GM12891 (cell line): ENCODE measurements around the gene TTC29.
"Not testable (repeated sequence)": the region's sequence is repeated elsewhere in the genome, so short reads cannot be mapped to it uniquely, and the experiment has no call there.

ENCODE experiments used
- DNase-seq: peaks from one replicate; pipeline ENCODE4 v3.0.0; 2011; ENCODE audit warnings: low spot score; ENCODE audit not compliant: insufficient read length
- FAIRE-seq: peaks from 2 replicates; lab custom pipeline; 2011; peaks lifted over from hg19 to GRCh38; lab: Jason Lieb, UNC
- PAX5 ChIP-seq: IDR thresholded peaks from 2 replicates; pipeline ENCODE4 v1.6.1; 2011; ENCODE audit warnings: low read length, moderate library complexity, mild to moderate bottlenecking; ENCODE audit not compliant: insufficient read depth, severe bottlenecking
- POLR2A ChIP-seq: IDR thresholded peaks from 2 replicates; pipeline ENCODE4 v1.6.1; 2011; ENCODE audit warnings: low read depth, low read length, control low read depth
- POLR2AphosphoS5 ChIP-seq: IDR thresholded peaks from 2 replicates; pipeline ENCODE4 v1.6.1; 2011; ENCODE audit warnings: low read depth, low read length, control low read depth
- POU2F2 ChIP-seq: IDR thresholded peaks from 2 replicates; pipeline ENCODE4 v1.6.1; 2011; ENCODE audit warnings: low read depth, mild to moderate bottlenecking, control low read depth, low read length, moderate library complexity
- SPI1 ChIP-seq: IDR thresholded peaks from 2 replicates; pipeline ENCODE4 v1.6.1; 2011; ENCODE audit warnings: low read depth, low read length, control low read depth
- TAF1 ChIP-seq: IDR thresholded peaks from 2 replicates; pipeline ENCODE4 v1.6.1; 2011; ENCODE audit warnings: low read depth, low read length, control low read depth

The TTC29 gene

DNA sequence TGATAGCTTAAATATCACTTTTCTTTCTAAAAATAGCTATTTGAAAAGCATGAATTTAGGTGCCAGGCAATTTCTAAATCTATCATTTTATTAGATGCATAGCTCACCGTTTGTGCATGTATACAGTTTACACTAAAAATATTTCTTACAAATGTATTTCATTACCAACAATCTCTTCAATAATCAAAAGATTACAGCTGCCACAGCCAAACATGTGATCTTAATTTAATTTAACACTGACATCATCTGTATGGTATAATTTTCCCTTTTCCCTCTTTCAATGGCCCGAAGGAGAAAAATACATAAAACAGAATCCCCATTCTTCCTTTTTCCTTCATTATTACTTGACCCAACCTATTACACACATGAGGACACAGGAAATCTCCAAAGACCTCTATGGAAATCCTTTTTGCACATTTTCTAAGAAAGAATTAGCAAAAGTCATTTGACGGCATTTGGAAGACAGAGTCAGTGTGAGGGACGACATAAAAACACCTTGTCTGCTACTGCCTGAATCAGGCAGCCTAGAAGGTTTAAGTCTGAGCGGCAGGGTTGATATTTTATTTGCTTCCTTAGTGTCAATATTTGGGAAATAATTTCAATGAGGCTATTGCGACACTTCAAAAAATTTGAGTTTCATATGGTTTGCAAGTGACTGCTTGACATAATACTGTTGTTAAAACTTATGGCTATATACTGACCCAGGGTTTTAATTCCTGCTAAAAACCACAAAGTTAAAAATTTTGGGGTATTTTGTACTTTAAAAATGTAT lies 111.2 kb downstream of the TTC29 start:
- TF ChIP-seq TAF1 (no peak), POLR2A (no peak), POU2F2 (no peak), SPI1 (no peak), PAX5 (no peak), POLR2AphosphoS5 (no peak)
- FAIRE-seq (no peak), DNase-seq (no peak)

DNA sequence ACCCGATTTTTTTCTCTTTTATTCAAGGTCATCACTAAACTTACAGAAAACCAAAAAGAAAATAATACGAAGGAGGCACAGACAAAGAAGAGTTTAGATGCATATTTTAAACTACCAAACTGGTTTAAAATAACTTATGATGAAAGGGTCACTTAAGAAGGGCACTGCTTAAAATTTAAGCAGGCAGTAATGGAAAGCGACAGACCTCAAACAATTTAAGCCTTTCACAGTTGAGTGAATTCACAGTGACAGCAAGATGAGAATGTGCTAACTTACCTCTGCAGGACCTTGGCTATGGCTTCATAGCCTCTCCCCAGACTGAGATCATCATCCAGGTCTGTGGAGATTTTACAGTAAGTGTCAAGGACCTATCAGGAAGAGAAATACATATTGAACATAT lies 112.1 kb downstream of the TTC29 start:
- DNase-seq = no peak
- TF ChIP-seq PAX5 (no peak), POLR2AphosphoS5 (no peak), TAF1 (no peak), POLR2A (no peak), POU2F2 (no peak), SPI1 (no peak)
- FAIRE-seq = no peak

DNA sequence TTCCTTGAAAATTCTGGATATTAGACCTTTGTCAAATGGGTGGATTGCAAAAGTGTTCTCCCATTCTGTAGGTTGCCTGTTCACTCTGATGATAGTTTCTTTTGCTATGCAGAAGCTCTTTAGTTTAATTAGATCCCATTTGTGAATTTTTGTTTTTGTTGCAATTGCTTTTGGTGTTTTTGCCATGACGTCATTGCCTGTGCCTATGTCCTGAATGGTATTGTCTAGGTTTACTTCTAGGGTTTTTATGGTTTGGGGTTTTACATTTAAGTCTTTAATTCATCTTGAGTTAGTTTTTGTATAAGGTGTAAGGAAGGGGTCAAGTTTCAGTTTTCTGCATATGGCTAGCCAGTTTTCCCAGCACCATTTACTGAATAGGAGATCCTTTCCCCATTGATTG lies 122.7 kb downstream of the TTC29 start:
- not testable (repeated sequence) for FAIRE-seq, DNase-seq

DNA sequence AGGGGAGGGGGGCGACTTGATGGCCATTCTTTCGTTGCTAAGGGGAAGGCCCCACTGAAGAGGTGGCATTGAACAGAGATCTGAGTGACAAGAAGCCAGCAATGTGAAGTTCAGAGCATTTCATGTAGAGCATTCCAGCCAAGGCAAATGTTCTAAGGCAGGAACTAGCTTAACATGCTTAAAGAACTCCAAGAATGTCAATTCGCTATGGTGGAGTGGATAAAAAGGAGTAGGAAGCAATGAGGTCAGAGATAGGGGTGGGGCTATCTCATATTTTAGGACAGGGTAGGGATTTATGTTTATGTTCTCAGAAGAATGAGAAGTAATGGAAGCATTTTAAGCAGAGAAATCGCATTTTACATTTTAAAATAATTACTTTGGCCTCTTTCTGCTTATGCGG lies 130.9 kb downstream of the TTC29 start:
- no peak for DNase-seq
- TF ChIP-seq PAX5 (no peak), POU2F2 (no peak), POLR2AphosphoS5 (no peak), SPI1 (no peak), POLR2A (no peak), TAF1 (no peak)
- FAIRE-seq = no peak

DNA sequence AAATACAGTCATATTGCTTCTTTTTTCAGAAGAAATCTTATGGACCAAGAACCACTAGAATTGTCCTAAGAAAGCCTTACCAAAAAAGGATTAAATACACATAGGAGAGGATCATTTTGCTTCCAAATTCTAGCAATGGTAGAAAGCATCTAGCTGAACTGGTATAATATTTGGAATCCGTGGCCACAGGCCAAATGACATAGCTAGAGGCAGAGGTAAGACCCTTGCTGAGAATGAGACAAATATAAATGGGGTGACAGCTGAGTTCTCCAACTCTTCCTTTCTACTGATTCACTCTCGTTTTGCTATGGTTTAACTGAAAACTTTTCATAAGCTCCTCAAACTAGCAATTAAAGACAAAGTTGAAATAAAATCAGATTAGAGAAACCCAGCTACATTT lies 150.0 kb downstream of the TTC29 start:
- TF ChIP-seq PAX5 (no peak), SPI1 (no peak), TAF1 (no peak), POLR2AphosphoS5 (no peak)
- FAIRE-seq (no peak), DNase-seq (no peak)

- FAIRE-seq = no peak
- no peak for DNase-seq
- TF ChIP-seq POU2F2 (no peak), POLR2A (no peak), SPI1 (no peak), TAF1 (no peak), POLR2AphosphoS5 (no peak), PAX5 (no peak)
These were observed 151.9 kb downstream of the TTC29 start for GRCh38 chr4:146793727-146794126.

GRCh38 chr4:146791439-146791838 lies 154.2 kb downstream of the TTC29 start:
- FAIRE-seq = no peak
- no peak for DNase-seq
- TF ChIP-seq POLR2AphosphoS5 (no peak), POU2F2 (no peak), POLR2A (no peak), TAF1 (no peak), SPI1 (no peak), PAX5 (no peak)

DNA sequence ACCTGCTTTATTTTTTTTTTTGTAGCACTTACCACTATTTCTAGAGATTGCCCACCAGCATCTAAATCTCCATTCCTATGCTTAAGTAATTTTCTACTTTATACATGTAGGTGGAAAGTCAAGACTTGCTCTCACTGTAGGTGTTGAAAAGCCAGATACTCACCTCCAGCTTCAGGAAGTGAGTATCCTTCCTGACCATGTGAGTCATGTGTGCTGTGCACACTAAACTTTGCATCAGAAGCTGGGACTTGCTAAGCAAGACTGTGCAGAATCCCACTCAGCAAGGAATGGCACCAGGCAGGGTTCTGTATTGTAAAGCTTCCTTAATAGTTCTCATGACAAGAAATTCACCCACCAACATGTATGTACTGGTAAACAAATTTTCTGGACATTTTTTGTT lies 155.1 kb downstream of the TTC29 start:
- no peak for FAIRE-seq
- TF ChIP-seq POLR2AphosphoS5 = no peak
- no peak for DNase-seq

DNA sequence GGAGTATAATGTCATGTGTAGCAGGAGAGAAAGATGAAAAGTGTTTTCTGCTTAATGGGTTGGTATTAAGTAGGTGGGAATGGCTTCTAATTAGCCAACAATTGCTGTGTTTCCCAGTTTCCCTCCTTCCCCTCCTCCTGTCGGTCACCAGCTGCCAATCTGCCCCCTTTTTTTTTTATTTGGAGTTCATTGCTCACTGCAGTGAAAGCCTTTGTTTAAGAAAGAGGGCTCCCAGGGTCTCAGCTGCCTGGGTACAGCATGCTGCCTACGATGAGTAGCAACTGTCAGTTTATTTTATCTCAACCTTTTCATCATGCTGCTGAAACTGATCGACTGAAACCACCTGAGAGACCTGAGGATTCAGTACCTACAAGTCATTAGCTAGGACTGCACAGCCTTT lies 157.9 kb downstream of the TTC29 start:
- FAIRE-seq (no peak), DNase-seq (no peak)
- TF ChIP-seq POU2F2 (no peak), POLR2A (no peak), POLR2AphosphoS5 (no peak), SPI1 (no peak), PAX5 (no peak), TAF1 (no peak)

GRCh38 chr4:146776691-146777090 lies 169.0 kb downstream of the TTC29 start:
- FAIRE-seq = no peak
- no peak for TF ChIP-seq SPI1
- no peak for TF ChIP-seq PAX5
- TF ChIP-seq TAF1 = no peak
- no peak for TF ChIP-seq POLR2A
- no peak for TF ChIP-seq POLR2AphosphoS5
- no peak for TF ChIP-seq POU2F2

More at GRCh38 chr4:146776691-146777090, 169.0 kb downstream of the TTC29 start:
- DNase-seq = no peak
